GM21717 (cell line): Measurements from ENCODE around the gene ATP8A2.
"Not testable (repeated sequence)": the region's sequence is repeated elsewhere in the genome, so short reads cannot be mapped to it uniquely, and the experiment has no call there.

Experiments used
- ATAC-seq: cut with Tn5 transposase; IDR thresholded peaks from one replicate; pipeline ENCODE4 v1.9.1; 2021; ENCODE audit warnings: mild to moderate bottlenecking, moderate library complexity; ENCODE audit not compliant: unreplicated experiment

Gene ATP8A2

GRCh38 chr13:25790137-25790536 lies 418.4 kb downstream of the ATP8A2 start:
- ATAC-seq: not testable (repeated sequence)

- no peak for ATAC-seq
Measured at GRCh38 chr13:25795277-25795676, 423.5 kb downstream of the ATP8A2 start.

- ATAC-seq: no peak
Measured at GRCh38 chr13:25796474-25796873, 424.7 kb downstream of the ATP8A2 start.

DNA sequence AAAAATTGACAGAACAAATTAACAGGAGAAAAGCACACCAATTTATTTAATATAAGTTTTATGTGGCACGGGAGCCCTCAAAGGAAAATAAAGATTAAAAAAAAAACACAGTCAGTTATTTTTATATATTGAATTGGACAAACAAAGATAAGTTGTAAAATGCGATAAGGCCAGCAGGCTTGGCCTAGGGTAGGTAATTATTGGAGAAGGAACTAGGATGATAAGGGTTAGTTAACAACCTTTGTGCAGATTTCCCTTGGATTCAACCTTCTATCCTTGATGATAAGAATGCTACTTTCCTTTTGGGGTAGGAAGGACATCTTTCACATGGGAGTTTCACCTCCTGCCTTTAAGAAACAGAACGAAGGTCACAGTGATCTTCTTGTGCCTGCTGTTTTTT lies 427.2 kb downstream of the ATP8A2 start:
- ATAC-seq: no peak

DNA sequence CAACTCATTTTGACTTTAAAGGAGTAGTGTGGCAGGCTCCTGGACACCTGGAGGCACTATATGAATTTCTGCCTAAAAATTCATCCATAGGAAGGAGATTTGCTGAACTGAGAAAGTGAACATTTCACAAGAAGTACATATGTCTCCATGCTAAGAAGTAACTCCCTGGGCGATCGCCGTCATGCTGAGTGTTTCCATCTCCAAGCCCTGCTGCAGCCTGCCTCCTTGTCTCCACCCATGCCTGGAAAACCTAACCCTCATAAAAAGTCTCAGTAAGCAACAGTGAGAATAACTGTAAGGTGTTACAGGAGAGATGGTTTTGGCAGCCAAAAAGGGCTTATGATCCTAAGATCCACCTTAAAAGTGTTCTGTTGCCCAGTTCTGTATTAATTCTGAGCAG lies 428.7 kb downstream of the ATP8A2 start:
- ATAC-seq: no peak

DNA sequence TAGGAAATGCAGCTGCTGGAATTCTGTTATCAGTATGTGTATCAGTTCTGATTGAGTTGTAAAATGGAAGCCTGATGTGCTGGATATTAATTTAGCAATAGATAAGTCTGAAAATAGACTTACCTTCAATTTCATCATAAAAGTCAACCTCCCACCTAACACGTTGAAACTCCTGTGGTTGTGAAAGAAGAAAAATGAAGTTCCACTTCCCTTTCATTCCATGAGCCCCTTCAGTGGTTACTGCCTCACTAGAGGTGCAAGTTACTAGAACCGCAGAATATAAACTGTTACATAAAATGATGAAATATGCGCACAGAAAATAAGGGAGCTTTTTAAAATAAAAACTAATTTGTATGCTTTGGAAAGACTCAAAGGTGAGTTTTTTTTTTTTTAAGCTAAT lies 430.8 kb downstream of the ATP8A2 start:
- ATAC-seq: no peak

DNA sequence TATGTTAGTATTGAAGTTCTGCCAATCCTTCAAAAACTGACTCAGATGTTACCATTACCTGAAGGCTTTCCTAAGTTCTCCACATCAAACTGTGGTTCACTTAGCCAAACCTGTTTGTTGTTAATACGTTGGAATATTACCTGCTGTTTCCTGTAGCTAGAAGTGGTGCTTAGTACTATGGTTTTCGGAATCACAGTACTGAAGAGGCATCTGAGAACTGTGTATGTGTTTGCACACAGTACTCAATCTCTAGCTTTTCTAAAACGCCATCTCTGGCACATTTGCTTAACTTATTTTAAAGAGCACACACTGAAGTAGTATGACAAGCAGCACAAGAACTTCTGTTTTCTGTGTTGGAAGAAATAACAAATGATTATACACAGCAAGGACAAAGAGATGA lies 431.9 kb downstream of the ATP8A2 start:
- ATAC-seq: no peak

DNA sequence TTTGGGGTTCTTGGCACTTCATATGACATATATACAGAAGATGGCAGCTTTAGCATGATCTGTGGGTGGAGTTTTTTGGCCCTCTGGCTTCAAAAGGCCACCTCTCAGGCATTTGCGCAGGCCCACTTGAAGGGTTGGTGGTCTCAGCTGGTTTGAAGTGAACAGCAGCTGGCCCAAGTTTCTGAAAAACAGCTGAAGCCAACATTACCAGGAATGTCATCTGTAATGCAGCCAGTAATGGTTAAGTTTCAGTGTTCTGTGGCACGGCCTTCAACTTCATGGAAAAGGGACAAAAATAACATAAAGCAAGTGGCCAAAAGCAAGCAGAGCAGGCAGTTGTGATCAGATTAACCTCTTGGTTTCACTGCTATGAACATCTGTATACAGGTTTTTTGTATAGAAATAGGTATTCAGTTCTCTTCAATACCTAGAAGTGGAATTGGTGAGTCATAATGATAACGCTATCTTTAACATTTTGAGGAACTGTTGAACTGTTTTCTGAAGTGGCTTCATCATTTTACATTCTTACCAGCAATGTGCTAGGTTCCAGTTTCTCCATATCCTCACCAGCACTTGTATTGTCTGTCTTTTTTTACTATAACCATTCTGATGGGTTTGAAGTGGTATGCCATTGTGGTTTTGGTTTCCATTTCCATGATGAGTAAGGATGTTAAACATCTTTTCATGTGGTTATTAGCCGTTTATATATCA lies 434.6 kb downstream of the ATP8A2 start:
- no peak for ATAC-seq

DNA sequence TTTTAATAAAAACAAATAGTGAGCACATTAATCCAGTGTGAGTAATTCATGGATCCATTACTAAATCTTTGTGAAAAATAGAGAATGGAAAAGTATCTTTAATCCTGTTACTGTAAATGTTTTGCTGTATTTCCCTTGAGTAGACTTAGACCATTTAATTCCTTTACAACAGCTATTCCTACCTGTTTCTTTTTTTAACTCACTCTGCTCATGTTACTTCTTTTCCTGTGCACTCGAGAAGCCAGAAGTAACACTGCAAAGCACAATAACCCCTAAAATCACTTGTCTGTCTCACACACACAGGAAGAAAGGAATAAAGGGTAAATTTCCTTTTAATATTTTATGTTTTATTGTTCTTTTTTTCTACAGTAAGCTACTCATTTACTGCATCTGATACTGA lies 435.8 kb downstream of the ATP8A2 start:
- ATAC-seq: no peak

- no peak for ATAC-seq
Measured at GRCh38 chr13:25811506-25811905, 439.7 kb downstream of the ATP8A2 start.

- ATAC-seq: no peak
Measured at GRCh38 chr13:25816239-25816638, 444.5 kb downstream of the ATP8A2 start.

DNA sequence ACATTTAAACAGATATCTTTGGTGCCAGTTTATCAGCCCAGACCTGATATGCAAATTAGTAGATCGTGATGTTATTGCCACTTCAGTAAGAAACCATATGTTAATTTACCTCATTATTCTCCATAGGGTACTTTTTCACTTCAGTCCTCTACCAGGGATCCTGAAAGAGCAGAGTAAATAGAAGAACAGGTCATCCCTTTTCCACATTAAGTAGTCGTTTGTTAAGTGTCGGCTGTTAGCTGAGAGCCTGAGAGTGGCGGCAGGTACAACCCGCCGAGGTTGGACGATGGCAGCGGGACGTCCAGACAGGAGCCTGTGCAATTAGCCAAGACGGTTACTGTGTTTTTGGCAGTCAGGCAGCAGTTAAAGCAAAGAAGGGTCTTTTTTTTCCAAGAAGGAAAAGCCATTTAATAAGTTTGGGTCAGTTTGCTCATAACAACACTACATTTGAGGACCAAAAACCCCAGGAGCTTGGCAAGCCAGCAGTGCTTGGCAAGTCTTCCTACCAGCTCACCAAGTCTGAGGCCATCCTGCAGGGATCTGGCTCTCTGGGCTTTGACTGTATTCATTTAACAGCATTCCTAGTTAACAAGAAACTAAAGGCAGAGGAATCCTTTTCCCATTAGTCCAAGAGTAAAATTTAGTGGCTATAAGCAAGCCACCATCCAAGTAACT lies 448.2 kb downstream of the ATP8A2 start:
- no peak for ATAC-seq

DNA sequence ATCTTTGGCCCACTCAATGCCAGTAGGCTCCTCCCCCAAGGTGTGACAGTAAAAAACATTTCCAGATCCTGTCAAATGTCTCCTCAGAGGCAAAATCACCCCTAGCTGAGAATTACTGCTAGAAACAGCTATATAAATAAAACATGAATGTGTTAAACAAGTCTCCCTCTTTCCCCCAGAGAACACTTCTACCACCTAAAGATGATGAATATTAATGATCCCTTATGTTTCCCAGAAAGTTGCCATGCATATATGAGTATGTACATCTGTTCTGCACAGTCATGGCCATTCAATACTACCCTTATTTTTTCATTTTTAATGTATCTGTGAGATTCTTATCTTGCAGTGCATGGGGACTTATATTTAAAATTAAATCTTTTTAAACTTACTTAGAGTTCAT lies 450.0 kb downstream of the ATP8A2 start:
- ATAC-seq: no peak

GRCh38 chr13:25827221-25827620 lies 455.4 kb downstream of the ATP8A2 start:
- not testable (repeated sequence) for ATAC-seq

GRCh38 chr13:25827831-25828465 lies 456.2 kb downstream of the ATP8A2 start:
- ATAC-seq: no peak

DNA sequence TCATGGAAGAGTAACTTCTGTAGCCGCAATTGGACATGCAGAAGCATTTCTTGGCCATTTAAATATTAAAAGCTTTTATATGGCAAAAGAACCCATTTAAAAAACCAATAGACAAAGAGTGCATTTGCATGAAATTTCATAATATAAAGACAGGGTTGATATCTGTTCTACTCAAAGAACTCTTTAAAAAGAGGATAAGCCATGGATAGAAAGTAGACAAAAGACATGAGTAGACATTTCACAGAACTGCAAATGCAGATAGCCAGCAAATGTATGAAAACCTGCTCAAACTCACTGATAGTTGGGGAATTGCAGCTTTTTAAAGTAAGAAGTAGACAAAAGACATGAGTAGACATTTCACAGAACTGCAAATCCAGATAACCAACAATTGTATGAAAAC lies 462.0 kb downstream of the ATP8A2 start:
- ATAC-seq: no peak

DNA sequence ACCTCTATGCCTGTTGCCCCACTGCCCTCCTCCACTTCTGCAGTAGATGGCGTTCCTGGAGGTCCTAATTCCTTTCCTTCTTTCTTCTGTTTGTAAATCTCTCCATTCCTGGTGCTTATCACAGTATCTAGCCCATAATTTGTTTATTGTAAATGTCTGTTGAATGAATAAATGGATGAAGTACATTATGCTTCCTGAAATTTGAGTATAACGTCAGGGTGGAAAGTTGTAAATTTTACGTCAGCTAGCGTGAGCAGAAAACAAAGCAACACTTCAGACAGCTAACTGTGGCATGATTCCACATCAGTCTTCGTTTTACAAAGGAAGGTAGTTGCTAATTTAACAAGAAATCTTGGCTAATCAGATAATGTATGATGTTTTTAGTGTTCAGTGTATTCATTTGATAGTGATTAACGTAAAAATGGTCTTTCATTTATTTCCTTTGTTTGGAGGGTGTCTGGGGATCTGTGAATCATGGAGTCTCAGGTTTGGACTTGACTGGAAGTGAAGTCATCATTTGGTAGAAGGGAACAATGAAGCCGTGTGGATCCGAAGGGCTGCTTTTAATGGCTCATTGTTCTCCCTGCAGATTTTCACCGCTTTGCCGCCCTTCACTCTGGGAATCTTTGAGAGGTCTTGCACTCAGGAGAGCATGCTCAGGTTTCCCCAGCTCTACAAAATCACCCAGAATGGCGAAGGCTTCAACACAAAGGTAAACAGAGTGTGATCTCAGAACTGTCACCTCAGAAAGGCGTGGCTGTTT lies 465.0 kb downstream of the ATP8A2 start:
- no peak for ATAC-seq

DNA sequence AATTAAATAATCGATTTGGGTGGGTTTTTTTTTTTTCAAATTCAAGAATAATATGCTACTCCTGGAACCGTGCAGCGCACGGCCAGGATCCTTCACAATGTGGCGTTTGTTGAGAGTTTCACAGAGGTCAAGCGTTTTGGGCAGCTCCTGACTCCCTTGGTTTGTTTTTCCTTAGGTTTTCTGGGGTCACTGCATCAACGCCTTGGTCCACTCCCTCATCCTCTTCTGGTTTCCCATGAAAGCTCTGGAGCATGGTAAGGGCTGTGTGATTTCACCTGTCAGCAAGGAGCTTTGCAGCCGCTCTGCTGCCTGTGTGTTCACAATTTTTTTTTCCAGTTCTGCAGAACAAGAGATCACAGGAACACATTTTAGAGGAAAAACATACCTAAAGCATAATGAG lies 467.6 kb downstream of the ATP8A2 start:
- ATAC-seq: no peak

- ATAC-seq: no peak
Measured at GRCh38 chr13:25840261-25840660, 468.5 kb downstream of the ATP8A2 start.

- ATAC-seq: no peak
Measured at GRCh38 chr13:25840931-25841330, 469.2 kb downstream of the ATP8A2 start.

DNA sequence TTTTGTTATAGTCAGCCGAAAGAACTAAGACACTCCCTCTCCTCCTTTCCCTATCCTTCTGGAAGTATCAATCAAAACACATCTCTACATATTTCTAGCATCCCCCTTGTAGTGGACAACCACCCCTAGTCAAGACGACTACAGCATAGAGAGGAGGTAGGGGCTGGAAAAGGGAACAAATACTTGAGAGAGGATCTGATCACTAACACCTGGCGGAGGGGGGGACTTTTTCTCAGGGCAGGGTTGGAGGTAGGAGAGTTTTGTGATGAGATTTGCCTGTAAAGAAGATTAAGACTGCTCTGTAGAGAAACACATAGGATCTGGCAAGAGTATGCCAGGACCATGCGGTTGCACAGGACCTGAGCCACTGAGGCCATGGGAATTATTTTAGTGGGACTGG lies 471.9 kb downstream of the ATP8A2 start:
- ATAC-seq: no peak
